ENCODE data around the gene GRIN3B.

Gene GRIN3B

GRCh38 chr19:1004204-1004802 lies 4.1 kb downstream of the GRIN3B start:
- no peaks in the 10 kb centered on the region for H3K9me3 ChIP-seq (ENCODE audit: insufficient read depth, low read depth, low read length)
- no peaks in the 10 kb centered on the region for H3K36me3 ChIP-seq (ENCODE audit: insufficient read depth, low read length)
- no peak overlapping the region for H3K27ac ChIP-seq (ENCODE audit: low read depth, low read length)
- no peak overlapping the region for H3K9ac ChIP-seq (ENCODE audit: low read depth, low read length)
- WGBS: 87% methylated on average over 32 of the region's 32 CpGs
- no peaks in the 10 kb centered on the region for H3K4me1 ChIP-seq (ENCODE audit: insufficient read depth, low read length)
- no peak overlapping the region for H3K4me3 ChIP-seq (ENCODE audit: low read length)
- H3K27me3 ChIP-seq (ENCODE audit: insufficient read depth, low read length): peaks cover 19% of the 10 kb centered on the region

DNA sequence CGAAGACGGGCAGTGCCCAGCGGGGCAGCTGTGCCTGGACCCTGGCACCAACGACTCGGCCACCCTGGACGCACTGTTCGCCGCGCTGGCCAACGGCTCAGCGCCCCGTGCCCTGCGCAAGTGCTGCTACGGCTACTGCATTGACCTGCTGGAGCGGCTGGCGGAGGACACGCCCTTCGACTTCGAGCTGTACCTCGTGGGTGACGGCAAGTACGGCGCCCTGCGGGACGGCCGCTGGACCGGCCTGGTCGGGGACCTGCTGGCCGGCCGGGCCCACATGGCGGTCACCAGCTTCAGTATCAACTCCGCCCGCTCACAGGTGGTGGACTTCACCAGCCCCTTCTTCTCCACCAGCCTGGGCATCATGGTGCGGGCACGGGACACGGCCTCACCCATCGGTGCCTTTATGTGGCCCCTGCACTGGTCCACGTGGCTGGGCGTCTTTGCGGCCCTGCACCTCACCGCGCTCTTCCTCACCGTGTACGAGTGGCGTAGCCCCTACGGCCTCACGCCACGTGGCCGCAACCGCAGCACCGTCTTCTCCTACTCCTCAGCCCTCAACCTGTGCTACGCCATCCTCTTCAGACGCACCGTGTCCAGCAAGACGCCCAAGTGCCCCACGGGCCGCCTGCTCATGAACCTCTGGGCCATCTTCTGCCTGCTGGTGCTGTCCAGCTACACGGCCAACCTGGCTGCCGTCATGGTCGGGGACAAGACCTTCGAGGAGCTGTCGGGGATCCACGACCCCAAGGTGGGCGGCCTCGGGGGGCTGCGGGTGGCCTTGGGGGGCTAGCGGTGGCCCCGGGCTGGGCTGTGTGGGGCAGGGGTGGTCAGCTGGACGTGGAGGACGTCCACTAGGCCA lies 4.8 kb downstream of the GRIN3B start:
- WGBS: 93% methylated on average over 66 of the region's 70 CpGs
- peaks cover 15% of the 10 kb centered on the region for H3K27me3 ChIP-seq (ENCODE audit: insufficient read depth, low read length)
- H3K4me3 ChIP-seq (ENCODE audit: low read length): no peak overlapping the region
- H3K9me3 ChIP-seq (ENCODE audit: insufficient read depth, low read depth, low read length): no peaks in the 10 kb centered on the region
- H3K27ac ChIP-seq (ENCODE audit: low read depth, low read length): no peak overlapping the region
- peaks cover 2% of the 10 kb centered on the region; the same call in 1 of the 2 replicates for H3K36me3 ChIP-seq (ENCODE audit: insufficient read depth, low read length)
- H3K9ac ChIP-seq (ENCODE audit: low read depth, low read length): no peak overlapping the region
- H3K4me1 ChIP-seq (ENCODE audit: insufficient read depth, low read length): no peaks in the 10 kb centered on the region

GRCh38 chr19:1006711-1007398 lies 6.6 kb downstream of the GRIN3B start:
- Histone ChIP-seq H3K27me3 (ENCODE audit: insufficient read depth, low read length) (no peaks in the 10 kb centered on the region), H3K27ac (ENCODE audit: low read depth, low read length) (no peak overlapping the region), H3K4me1 (ENCODE audit: insufficient read depth, low read length) (no peaks in the 10 kb centered on the region), H3K4me3 (ENCODE audit: low read length) (no peak overlapping the region), H3K9me3 (ENCODE audit: insufficient read depth, low read depth, low read length) (no peaks in the 10 kb centered on the region), H3K9ac (ENCODE audit: low read depth, low read length) (no peak overlapping the region), H3K36me3 (ENCODE audit: insufficient read depth, low read length) (peaks cover 14% of the 10 kb centered on the region; the same call in 1 of the 2 replicates)
- 91% methylated on average over 27 of the region's 27 CpGs for WGBS

- H3K27ac ChIP-seq (ENCODE audit: low read depth, low read length): no peak overlapping the region
- no peaks in the 10 kb centered on the region for H3K4me1 ChIP-seq (ENCODE audit: insufficient read depth, low read length)
- no peak overlapping the region for H3K4me3 ChIP-seq (ENCODE audit: low read length)
- H3K27me3 ChIP-seq (ENCODE audit: insufficient read depth, low read length): no peaks in the 10 kb centered on the region
- peaks cover 20% of the 10 kb centered on the region; the same call in 1 of the 2 replicates for H3K36me3 ChIP-seq (ENCODE audit: insufficient read depth, low read length)
- H3K9me3 ChIP-seq (ENCODE audit: insufficient read depth, low read depth, low read length): no peaks in the 10 kb centered on the region
- WGBS: 95% methylated on average over 73 of the region's 73 CpGs
- no peak overlapping the region for H3K9ac ChIP-seq (ENCODE audit: low read depth, low read length)
These were observed 7.4 kb downstream of the GRIN3B start for GRCh38 chr19:1007399-1008251.

DNA sequence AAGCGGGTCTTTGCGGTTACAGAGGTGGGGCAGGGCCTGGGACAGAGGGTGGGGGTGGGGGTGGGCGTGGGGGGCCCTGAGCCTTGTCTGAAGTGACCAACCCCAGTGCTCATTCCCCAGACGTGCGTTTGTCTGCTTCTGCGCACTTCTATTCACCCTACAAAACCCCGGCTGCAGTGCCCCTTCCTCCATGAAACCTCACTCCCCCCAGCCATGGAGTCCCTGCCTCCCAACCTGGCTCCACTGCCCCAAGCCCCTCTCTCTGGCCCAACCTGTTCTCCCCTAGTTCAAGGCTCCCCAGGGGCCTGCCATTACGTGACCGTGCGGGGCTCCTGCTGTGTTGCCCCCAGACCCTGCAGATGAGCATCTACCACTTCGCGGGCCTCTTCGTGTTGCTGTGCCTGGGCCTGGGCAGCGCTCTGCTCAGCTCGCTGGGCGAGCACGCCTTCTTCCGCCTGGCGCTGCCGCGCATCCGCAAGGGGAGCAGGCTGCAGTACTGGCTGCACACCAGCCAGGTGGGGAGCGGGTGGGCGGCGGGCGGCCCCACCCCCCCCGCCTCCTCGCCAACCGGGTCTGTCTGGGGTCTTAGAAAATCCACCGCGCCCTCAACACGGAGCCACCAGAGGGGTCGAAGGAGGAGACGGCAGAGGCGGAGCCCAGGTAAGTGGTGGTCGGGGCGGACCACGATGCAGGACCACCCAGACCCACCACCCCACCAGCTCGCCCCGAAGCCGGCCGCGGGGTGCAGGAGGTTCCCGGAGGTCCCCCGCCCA lies 8.2 kb downstream of the GRIN3B start:
- H3K9ac ChIP-seq (ENCODE audit: low read depth, low read length): no peak overlapping the region
- H3K4me3 ChIP-seq (ENCODE audit: low read length): no peak overlapping the region
- H3K9me3 ChIP-seq (ENCODE audit: insufficient read depth, low read depth, low read length): no peaks in the 10 kb centered on the region
- no peaks in the 10 kb centered on the region for H3K4me1 ChIP-seq (ENCODE audit: insufficient read depth, low read length)
- WGBS: 94% methylated on average over 44 of the region's 45 CpGs
- no peak overlapping the region for H3K27ac ChIP-seq (ENCODE audit: low read depth, low read length)
- no peaks in the 10 kb centered on the region for H3K27me3 ChIP-seq (ENCODE audit: insufficient read depth, low read length)
- H3K36me3 ChIP-seq (ENCODE audit: insufficient read depth, low read length): peaks cover 26% of the 10 kb centered on the region

DNA sequence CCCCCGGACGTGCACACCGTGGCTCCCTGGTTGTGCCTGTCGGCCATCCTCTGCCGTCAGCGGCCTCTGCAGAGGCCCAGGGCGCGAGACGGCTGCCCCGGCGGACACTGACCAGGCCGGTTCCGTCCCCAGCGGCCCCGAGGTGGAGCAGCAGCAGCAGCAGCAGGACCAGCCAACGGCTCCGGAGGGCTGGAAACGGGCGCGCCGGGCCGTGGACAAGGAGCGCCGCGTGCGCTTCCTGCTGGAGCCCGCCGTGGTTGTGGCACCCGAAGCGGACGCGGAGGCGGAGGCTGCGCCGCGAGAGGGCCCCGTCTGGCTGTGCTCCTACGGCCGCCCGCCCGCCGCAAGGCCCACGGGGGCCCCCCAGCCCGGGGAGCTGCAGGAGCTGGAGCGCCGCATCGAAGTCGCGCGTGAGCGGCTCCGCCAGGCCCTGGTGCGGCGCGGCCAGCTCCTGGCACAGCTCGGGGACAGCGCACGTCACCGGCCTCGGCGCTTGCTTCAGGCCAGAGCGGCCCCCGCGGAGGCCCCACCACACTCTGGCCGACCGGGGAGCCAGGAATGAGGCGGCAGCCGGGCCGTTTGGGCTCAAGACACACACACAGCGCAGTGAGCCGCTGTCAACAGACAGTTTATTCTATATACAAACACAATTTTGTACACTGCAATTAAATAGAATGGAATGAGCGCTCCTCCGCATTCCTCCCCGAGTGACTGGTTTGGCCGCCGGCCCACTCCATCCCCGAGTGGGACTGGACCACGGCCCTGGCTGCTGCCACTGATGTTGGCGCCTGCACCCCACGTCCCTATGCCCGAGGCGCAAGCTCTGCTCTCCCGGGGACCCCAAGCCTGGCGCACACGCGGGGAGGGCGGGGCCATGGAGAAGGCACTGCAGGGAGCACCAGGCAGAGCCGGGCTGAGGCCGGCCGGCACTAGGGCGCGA lies 9.1 kb downstream of the GRIN3B start:
- WGBS: 95% methylated on average over 92 of the region's 92 CpGs
- Histone ChIP-seq H3K36me3 (ENCODE audit: insufficient read depth, low read length) (peaks cover 33% of the 10 kb centered on the region), H3K4me1 (ENCODE audit: insufficient read depth, low read length) (no peaks in the 10 kb centered on the region)

DNA sequence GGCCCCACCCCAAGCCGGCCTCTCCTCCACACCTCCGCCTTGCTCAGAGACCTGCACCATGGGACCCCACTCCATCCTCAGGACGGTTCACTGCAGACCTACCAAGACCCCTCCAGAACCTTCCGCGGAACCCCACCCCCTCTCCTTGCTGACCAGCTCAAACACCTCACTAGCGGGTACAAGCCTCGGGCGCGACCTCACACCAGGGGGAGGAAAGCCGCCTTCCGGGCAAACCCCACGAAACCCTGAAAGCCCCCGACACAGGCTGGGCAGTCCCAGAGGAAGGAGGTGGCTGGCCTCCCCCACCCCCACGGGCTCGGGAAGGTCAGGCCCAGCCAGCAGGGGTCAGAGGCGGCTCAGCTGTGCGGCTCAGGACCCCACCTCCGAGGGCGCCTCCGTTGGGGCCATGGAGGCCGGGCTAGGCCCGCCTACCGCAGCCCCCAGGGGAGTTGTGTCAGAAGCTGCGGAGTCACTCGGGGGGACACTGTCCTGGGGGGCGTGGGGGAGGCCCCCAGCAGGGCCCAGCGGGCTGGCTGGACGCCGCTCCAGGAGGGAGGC lies 9.8 kb downstream of the GRIN3B start:
- WGBS: 90% methylated on average over 29 of the region's 29 CpGs
- H3K4me3 ChIP-seq (ENCODE audit: low read length): no peak overlapping the region
- peaks cover 38% of the 10 kb centered on the region for H3K36me3 ChIP-seq (ENCODE audit: insufficient read depth, low read length)
- no peak overlapping the region for H3K27ac ChIP-seq (ENCODE audit: low read depth, low read length)
- no peaks in the 10 kb centered on the region for H3K4me1 ChIP-seq (ENCODE audit: insufficient read depth, low read length)
- no peaks in the 10 kb centered on the region for H3K27me3 ChIP-seq (ENCODE audit: insufficient read depth, low read length)
- H3K9me3 ChIP-seq (ENCODE audit: insufficient read depth, low read depth, low read length): no peaks in the 10 kb centered on the region
- no peak overlapping the region for H3K9ac ChIP-seq (ENCODE audit: low read depth, low read length)

More for the DNA sequence above, 9.1 kb downstream of the GRIN3B start:
- H3K27ac ChIP-seq (ENCODE audit: low read depth, low read length): no peak overlapping the region
- H3K9me3 ChIP-seq (ENCODE audit: insufficient read depth, low read depth, low read length): no peaks in the 10 kb centered on the region
- no peaks in the 10 kb centered on the region for H3K27me3 ChIP-seq (ENCODE audit: insufficient read depth, low read length)
- no peak overlapping the region for H3K4me3 ChIP-seq (ENCODE audit: low read length)
- no peak overlapping the region for H3K9ac ChIP-seq (ENCODE audit: low read depth, low read length)

- H3K9me3 ChIP-seq (ENCODE audit: insufficient read depth, low read depth, low read length): no peaks in the 10 kb centered on the region
- H3K4me1 ChIP-seq (ENCODE audit: insufficient read depth, low read length): 0 out of 2 replicates have a peak, but pooled peaks cover 3% of the 10 kb centered on the region
- peaks cover 38% of the 10 kb centered on the region for H3K36me3 ChIP-seq (ENCODE audit: insufficient read depth, low read length)
- H3K4me3 ChIP-seq (ENCODE audit: low read length): no peak overlapping the region
- WGBS: 95% methylated on average over 56 of the region's 56 CpGs
- no peaks in the 10 kb centered on the region for H3K27me3 ChIP-seq (ENCODE audit: insufficient read depth, low read length)
- H3K9ac ChIP-seq (ENCODE audit: low read depth, low read length): no peak overlapping the region
- H3K27ac ChIP-seq (ENCODE audit: low read depth, low read length): no peak overlapping the region
These were observed 10.6 kb downstream of the GRIN3B start for GRCh38 chr19:1010586-1011510.

All from HUES64 (cell line).